MCF 10A (cell line): Measurements from ENCODE around the gene FPR3. TPM values are rescaled to one million over a fixed set of nuclear protein-coding genes. Genes with fewer than 3 reads are reported as not detected.

ENCODE experiments used
- BruUV-seq: library from RNA; stranded (reverse); fragments of 400-500 nt; replicated peaks from 2 replicates; lab custom pipeline; 2021; lab: Mats Ljungman, UMichigan
- CTCF ChIA-PET: fragments of 300-600 bp; sonication (Branson Sonifier 250); formaldehyde crosslinking; extraction: SDS; loops from one replicate; lab custom pipeline; 2021; ENCODE audit warnings: antibody characterized with exemption, inconsistent platforms; lab: Yijun Ruan, JAX
- POLR2A ChIA-PET: fragments of 300-600, 350-650 bp; sonication (Branson Sonifier 250); formaldehyde crosslinking; extraction: SDS; loops from one replicate; lab custom pipeline; 2020; ENCODE audit warnings: antibody characterized with exemption, inconsistent platforms; lab: Yijun Ruan, JAX
- DNase-seq: peaks from one replicate; pipeline ENCODE4 v3.0.0-alpha.2; 2018; ENCODE audit not compliant: unreplicated experiment
- H3K27ac Mint-ChIP-seq: one replicate; pipeline ENCODE4 v1.8.0; 2022; ENCODE audit warnings: mild to moderate bottlenecking, low read depth, mixed read lengths; ENCODE audit not compliant: unreplicated experiment
- H3K27me3 Mint-ChIP-seq: one replicate; pipeline ENCODE4 v1.8.0; 2022; ENCODE audit warnings: mixed read lengths; ENCODE audit not compliant: insufficient read depth, unreplicated experiment
- H3K36me3 Mint-ChIP-seq: one replicate; pipeline ENCODE4 v1.8.0; 2022; ENCODE audit warnings: mild to moderate bottlenecking, moderate library complexity, mixed read lengths; ENCODE audit not compliant: insufficient read depth, unreplicated experiment
- H3K4me1 Mint-ChIP-seq: one replicate; pipeline ENCODE4 v1.8.0; 2022; ENCODE audit warnings: mixed read lengths; ENCODE audit not compliant: insufficient read depth, unreplicated experiment
- H3K4me3 Mint-ChIP-seq: one replicate; pipeline ENCODE4 v1.8.0; 2022; ENCODE audit warnings: mild to moderate bottlenecking, moderate library complexity, mixed read lengths; ENCODE audit not compliant: unreplicated experiment
- H3K9me3 Mint-ChIP-seq: one replicate; pipeline ENCODE4 v1.8.0; 2022; ENCODE audit warnings: mixed read lengths; ENCODE audit not compliant: unreplicated experiment
- intact Hi-C: fragments of 100-400 bp; cut with micrococcal nuclease; formaldehyde crosslinking; loops from 2 replicates; pipeline ENCODE4 v1.14.1; 2022
- total RNA-seq: library from RNA; stranded (reverse); gene quantifications from 2 replicates; pipeline ENCODE4 v1.2.3, GENCODE V29; 2022
- TF ChIP-seq, protein P1 (sequence below): fragments of 200-600 bp; IDR thresholded peaks from one replicate; pipeline ENCODE4 v1.8.0; 2022; ENCODE audit warnings: antibody characterized with exemption, mild to moderate bottlenecking; ENCODE audit not compliant: unreplicated experiment

Gene FPR3
- total RNA-seq, 1 experiment from 2014 or later: not detected

- H3K4me1 Mint-ChIP-seq: peaks cover 5% of the 10 kb centered on the region
- H3K36me3 Mint-ChIP-seq: no peaks in the 10 kb centered on the region
- no peak overlapping the region for H3K4me3 Mint-ChIP-seq
- ChIA-PET POLR2A (interaction anchor here (0.6 to 1.3 kb wide), 2 partner anchors 10 to 170 kb away, joined by 3 read pairs; no protein-coding TSS in a partner anchor), CTCF (interaction anchor here (0.5 to 1.1 kb wide), 10 partner anchors 11 to 228 kb away, joined by 3 to 6 read pairs (median 3); no protein-coding TSS in a partner anchor)
- TF ChIP-seq, protein P1, sequence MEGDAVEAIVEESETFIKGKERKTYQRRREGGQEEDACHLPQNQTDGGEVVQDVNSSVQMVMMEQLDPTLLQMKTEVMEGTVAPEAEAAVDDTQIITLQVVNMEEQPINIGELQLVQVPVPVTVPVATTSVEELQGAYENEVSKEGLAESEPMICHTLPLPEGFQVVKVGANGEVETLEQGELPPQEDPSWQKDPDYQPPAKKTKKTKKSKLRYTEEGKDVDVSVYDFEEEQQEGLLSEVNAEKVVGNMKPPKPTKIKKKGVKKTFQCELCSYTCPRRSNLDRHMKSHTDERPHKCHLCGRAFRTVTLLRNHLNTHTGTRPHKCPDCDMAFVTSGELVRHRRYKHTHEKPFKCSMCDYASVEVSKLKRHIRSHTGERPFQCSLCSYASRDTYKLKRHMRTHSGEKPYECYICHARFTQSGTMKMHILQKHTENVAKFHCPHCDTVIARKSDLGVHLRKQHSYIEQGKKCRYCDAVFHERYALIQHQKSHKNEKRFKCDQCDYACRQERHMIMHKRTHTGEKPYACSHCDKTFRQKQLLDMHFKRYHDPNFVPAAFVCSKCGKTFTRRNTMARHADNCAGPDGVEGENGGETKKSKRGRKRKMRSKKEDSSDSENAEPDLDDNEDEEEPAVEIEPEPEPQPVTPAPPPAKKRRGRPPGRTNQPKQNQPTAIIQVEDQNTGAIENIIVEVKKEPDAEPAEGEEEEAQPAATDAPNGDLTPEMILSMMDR: no peak
- peaks cover 7% of the 10 kb centered on the region for H3K9me3 Mint-ChIP-seq
- BruUV-seq: no TSS peak
- no peak for DNase-seq
- intact Hi-C loops: loop anchor here (5.0 to 10.0 kb wide), 2 partner anchors 197 to 764 kb away; partner anchors contain the start of gene KLK11
- H3K27me3 Mint-ChIP-seq: no peaks in the 10 kb centered on the region
- no peak overlapping the region for H3K27ac Mint-ChIP-seq
These were observed 5.7 kb upstream of the FPR3 start for GRCh38 chr19:51789061-51789795.

- H3K27ac Mint-ChIP-seq: no peak overlapping the region
- peaks cover 5% of the 10 kb centered on the region for H3K4me1 Mint-ChIP-seq
- TF ChIP-seq, protein P1: no peak
- DNase-seq: no peak
- H3K9me3 Mint-ChIP-seq: peaks cover 11% of the 10 kb centered on the region
- no peak overlapping the region for H3K4me3 Mint-ChIP-seq
- ChIA-PET CTCF (interaction anchor here (0.7 to 0.8 kb wide), 2 partner anchors 83 to 86 kb away, joined by 3 to 5 read pairs; no protein-coding TSS in a partner anchor), POLR2A (interaction anchor here (0.8 kb wide), 1 partner anchor 41 kb away, joined by 4 read pairs; the partner anchor contains the start of gene FPR1)
- no peaks in the 10 kb centered on the region for H3K36me3 Mint-ChIP-seq
- H3K27me3 Mint-ChIP-seq: no peaks in the 10 kb centered on the region
- intact Hi-C loops: loop anchor here (10.0 kb wide), 1 partner anchor 688 kb away; the partner anchor contains the start of gene CTU1
- no TSS peak for BruUV-seq
These were observed 2.0 kb upstream of the FPR3 start for GRCh38 chr19:51792932-51793331.

- Mint-ChIP-seq H3K27ac (no peak overlapping the region), H3K27me3 (no peaks in the 10 kb centered on the region), H3K4me1 (peaks cover 6% of the 10 kb centered on the region), H3K9me3 (peaks cover 11% of the 10 kb centered on the region), H3K36me3 (no peaks in the 10 kb centered on the region), H3K4me3 (no peak overlapping the region)
- CTCF ChIA-PET: interaction anchor here (1.0 kb wide), 1 partner anchor 137 kb away, joined by 4 read pairs; no protein-coding TSS in a partner anchor
- DNase-seq: no peak
- intact Hi-C loops: loop anchor here (10.0 kb wide), 1 partner anchor 689 kb away; the partner anchor contains the start of gene CTU1
- no TSS peak for BruUV-seq
- TF ChIP-seq, protein P1: no peak
- POLR2A ChIA-PET: interaction anchor here (0.9 kb wide), 1 partner anchor 12 kb away, joined by 3 read pairs; no protein-coding TSS in a partner anchor
These were observed 963 bp upstream of the FPR3 start for GRCh38 chr19:51793994-51794393.

- no peak overlapping the region for H3K27ac Mint-ChIP-seq
- TF ChIP-seq, protein P1: no peak
- BruUV-seq: no TSS peak
- H3K27me3 Mint-ChIP-seq: no peaks in the 10 kb centered on the region
- DNase-seq: no peak
- no peak overlapping the region for H3K4me3 Mint-ChIP-seq
- CTCF ChIA-PET: interaction anchor here (0.5 to 2.2 kb wide), 5 partner anchors 10 to 215 kb away, joined by 4 to 11 read pairs (median 4); no protein-coding TSS in a partner anchor
- H3K36me3 Mint-ChIP-seq: no peaks in the 10 kb centered on the region
- H3K9me3 Mint-ChIP-seq: peaks cover 11% of the 10 kb centered on the region
- POLR2A ChIA-PET: interaction anchor here (0.5 to 1.1 kb wide), 2 partner anchors 12 to 96 kb away, joined by 3 to 4 read pairs; no protein-coding TSS in a partner anchor
- peaks cover 16% of the 10 kb centered on the region for H3K4me1 Mint-ChIP-seq
- intact Hi-C loops: loop anchor here (10.0 kb wide), 1 partner anchor 691 kb away; the partner anchor contains the start of gene CTU1
These were observed 1.3 kb downstream of the FPR3 start for GRCh38 chr19:51796195-51796679.
